Ishikawa (cell line): ENCODE results near the gene NRL.

Experiments used
- CEBPB ChIP-seq: IDR thresholded peaks from 2 replicates; pipeline ENCODE4 v1.6.1; 2012
- CREB1 ChIP-seq: IDR thresholded peaks from 2 replicates; pipeline ENCODE4 v1.6.1; 2012; ENCODE audit warnings: low read depth
- EGR1 ChIP-seq: IDR thresholded peaks from 2 replicates; pipeline ENCODE4 v1.6.1; 2012
- EP300 ChIP-seq: IDR thresholded peaks from 2 replicates; pipeline ENCODE4 v1.6.1; 2012; ENCODE audit warnings: borderline replicate concordance
- FOXM1 ChIP-seq: IDR thresholded peaks from 2 replicates; pipeline ENCODE4 v1.6.1; 2012; ENCODE audit warnings: low read depth, borderline replicate concordance
- NFIC ChIP-seq: IDR thresholded peaks from 2 replicates; pipeline ENCODE4 v1.6.1; 2012
- RAD21 ChIP-seq: IDR thresholded peaks from 2 replicates; pipeline ENCODE4 v1.6.1; 2012; ENCODE audit warnings: low read depth
- TAF1 ChIP-seq: IDR thresholded peaks from 2 replicates; pipeline ENCODE4 v1.6.1; 2012; ENCODE audit warnings: low read depth, mild to moderate bottlenecking
- TCF12 ChIP-seq: IDR thresholded peaks from 2 replicates; pipeline ENCODE4 v1.6.1; 2012; ENCODE audit warnings: low read depth
- TEAD4 ChIP-seq: IDR thresholded peaks from 2 replicates; pipeline ENCODE4 v1.6.1; 2012
- YY1 ChIP-seq: IDR thresholded peaks from 2 replicates; pipeline ENCODE4 v1.6.1; 2012; ENCODE audit warnings: low read depth
- ZBTB7A ChIP-seq: IDR thresholded peaks from 2 replicates; pipeline ENCODE4 v1.6.1; 2012; ENCODE audit warnings: low read depth
- TF ChIP-seq, protein P1 (sequence below): IDR thresholded peaks from 2 replicates; pipeline ENCODE4 v1.6.1; 2012; ENCODE audit warnings: low read depth, mild to moderate bottlenecking
- TF ChIP-seq, protein P2 (sequence below): IDR thresholded peaks from 2 replicates; pipeline ENCODE4 v1.6.1; 2012
- TF ChIP-seq, protein P3 (sequence below): IDR thresholded peaks from 2 replicates; pipeline ENCODE4 v1.6.1; 2012

The NRL gene

DNA sequence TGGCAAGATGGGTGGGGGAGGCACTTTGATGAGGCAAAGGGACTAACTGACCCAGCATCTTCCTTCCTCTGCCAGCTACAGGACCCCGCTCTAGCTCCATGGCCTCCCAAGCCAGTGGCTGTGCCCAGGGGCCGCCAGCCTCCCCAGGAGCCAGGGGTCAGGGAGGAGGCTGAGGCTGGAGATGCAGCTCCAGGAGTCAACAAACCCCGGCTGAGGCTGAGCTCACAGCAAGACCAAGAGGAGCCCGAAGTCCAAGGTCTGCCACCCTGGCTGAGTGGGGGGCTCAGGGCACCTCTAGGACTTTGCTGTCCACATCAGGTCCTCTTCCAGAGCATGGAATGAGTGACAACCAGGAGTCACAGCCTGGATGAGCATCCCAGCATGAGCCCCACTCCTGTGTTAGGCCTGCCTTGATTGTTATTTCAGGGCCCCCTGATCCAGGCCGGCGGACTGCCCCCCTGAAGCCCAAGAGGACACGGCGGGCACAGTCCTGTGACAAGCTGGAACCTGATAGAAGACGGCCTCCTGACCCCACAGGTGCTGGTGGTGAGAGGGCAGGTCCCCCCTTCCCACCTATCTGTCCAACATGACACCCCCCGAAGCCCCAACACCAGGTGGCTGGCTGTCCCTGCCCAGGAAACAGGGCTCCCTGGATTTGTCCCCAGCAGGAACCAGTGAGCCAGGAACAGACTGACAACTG lies 45.9 kb downstream of the NRL start:
- TF ChIP-seq TAF1 (no peak), FOXM1 (no peak), TEAD4 (no peak), EGR1 (no peak), EP300 (no peak), RAD21 (no peak), ZBTB7A (no peak), NFIC (no peak), CEBPB (no peak), CREB1 (no peak), YY1 (no peak)
- TF ChIP-seq, protein P1, sequence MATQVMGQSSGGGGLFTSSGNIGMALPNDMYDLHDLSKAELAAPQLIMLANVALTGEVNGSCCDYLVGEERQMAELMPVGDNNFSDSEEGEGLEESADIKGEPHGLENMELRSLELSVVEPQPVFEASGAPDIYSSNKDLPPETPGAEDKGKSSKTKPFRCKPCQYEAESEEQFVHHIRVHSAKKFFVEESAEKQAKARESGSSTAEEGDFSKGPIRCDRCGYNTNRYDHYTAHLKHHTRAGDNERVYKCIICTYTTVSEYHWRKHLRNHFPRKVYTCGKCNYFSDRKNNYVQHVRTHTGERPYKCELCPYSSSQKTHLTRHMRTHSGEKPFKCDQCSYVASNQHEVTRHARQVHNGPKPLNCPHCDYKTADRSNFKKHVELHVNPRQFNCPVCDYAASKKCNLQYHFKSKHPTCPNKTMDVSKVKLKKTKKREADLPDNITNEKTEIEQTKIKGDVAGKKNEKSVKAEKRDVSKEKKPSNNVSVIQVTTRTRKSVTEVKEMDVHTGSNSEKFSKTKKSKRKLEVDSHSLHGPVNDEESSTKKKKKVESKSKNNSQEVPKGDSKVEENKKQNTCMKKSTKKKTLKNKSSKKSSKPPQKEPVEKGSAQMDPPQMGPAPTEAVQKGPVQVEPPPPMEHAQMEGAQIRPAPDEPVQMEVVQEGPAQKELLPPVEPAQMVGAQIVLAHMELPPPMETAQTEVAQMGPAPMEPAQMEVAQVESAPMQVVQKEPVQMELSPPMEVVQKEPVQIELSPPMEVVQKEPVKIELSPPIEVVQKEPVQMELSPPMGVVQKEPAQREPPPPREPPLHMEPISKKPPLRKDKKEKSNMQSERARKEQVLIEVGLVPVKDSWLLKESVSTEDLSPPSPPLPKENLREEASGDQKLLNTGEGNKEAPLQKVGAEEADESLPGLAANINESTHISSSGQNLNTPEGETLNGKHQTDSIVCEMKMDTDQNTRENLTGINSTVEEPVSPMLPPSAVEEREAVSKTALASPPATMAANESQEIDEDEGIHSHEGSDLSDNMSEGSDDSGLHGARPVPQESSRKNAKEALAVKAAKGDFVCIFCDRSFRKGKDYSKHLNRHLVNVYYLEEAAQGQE = no peak
- TF ChIP-seq, protein P2, sequence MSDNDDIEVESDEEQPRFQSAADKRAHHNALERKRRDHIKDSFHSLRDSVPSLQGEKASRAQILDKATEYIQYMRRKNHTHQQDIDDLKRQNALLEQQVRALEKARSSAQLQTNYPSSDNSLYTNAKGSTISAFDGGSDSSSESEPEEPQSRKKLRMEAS = no peak
- TF ChIP-seq, protein P3, sequence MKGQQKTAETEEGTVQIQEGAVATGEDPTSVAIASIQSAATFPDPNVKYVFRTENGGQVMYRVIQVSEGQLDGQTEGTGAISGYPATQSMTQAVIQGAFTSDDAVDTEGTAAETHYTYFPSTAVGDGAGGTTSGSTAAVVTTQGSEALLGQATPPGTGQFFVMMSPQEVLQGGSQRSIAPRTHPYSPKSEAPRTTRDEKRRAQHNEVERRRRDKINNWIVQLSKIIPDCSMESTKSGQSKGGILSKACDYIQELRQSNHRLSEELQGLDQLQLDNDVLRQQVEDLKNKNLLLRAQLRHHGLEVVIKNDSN = no peak

DNA sequence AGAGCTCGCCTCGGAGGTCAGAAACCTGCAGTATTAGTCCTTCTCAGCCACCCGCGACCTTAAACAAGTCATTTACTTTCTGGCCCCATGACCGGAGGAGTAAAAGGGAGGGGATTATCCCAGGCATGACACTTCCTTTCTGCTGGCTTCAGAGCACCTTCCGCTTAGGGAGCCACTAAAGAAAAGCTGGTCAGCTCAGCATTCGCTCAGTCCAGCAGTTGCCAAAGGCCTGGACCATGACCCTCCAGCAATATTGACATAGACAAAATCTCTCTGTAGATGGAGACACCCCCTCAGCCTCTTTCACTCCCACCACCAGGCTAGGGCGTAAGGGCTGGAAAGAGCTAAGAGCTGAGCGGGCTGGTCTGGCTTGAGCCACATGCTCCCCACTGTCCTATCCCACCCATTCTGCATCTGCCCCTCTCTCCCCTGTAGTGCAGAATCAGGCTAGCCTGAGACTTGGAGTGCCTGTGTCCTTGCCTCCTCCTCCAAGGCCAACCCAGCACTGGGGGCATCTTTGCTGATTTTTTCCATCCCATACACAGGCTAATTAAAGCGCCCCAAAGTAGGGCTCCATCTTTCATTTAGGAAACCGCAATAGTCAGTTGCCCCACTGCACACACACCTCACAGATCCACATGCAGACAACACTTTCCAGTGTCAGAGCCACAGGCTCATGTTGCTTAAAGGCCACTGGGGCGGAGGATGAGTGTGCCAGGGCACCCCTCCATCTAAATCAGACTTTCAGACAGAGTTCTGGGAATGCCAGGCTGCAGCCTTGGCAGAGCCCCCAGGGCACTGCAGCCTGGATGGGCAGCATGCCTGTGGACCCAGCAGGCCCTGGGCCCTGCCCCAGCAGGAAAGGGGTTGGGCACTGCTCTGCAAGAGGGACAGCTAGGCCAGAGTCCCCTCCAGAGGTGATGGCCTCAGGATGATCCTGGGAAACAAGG lies 47.3 kb downstream of the NRL start:
- TF ChIP-seq, protein P2 = no peak
- TF ChIP-seq CREB1 (no peak), TEAD4 (no peak), ZBTB7A (no peak), RAD21 (no peak), EGR1 (no peak), TAF1 (no peak), EP300 (no peak), YY1 (no peak), CEBPB (no peak)
- TF ChIP-seq, protein P1 = no peak
- TF ChIP-seq, protein P3 = no peak

DNA sequence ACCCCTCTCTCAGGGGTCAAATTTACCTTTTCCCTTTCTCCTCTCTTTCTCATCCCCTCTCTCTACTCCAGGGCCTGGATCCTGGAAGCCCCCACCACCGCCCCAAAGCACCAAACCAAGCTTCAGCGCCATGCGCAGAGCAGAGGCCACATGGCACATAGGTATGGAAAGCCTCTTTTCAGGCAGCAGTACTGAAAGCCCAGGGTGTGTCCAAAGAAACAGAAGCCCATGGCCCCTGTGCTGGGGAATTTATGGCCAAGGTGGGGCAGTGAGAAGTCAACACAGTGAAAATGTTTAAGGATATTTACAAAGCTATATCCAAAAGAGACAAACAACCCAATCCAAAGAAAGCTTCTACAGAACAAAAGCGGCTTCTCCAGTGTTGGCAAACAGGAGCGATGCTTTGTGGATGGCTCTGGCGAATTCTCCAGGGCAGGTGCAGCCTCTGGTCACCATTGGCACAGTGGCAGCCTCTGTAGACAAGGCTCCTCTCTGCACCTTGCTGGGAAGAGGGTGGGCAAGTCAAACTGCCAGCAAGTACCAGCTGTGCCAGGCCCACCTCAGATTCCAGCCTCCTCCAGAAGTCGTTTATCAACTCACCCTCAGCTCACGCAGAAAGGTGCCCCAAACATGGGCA lies 48.1 kb downstream of the NRL start:
- TF ChIP-seq CREB1 (no peak), ZBTB7A (no peak), NFIC (no peak), TCF12 (no peak)

GRCh38 chr14:24065408-24065807 lies 49.3 kb downstream of the NRL start:
- no peak for TF ChIP-seq EP300
- TF ChIP-seq YY1 = no peak
- no peak for TF ChIP-seq TCF12
- TF ChIP-seq CREB1 = no peak
- TF ChIP-seq EGR1 = no peak
- TF ChIP-seq TEAD4 = no peak
- TF ChIP-seq, protein P3 = no peak
- TF ChIP-seq CEBPB = no peak
- TF ChIP-seq, protein P1 = no peak
- no peak for TF ChIP-seq FOXM1
